ENCODE measurements around the gene ZBTB42.
A peak's percentile ranks its signal among the peaks of the same experiment; 100 is the strongest.

Gene ZBTB42

DNA sequence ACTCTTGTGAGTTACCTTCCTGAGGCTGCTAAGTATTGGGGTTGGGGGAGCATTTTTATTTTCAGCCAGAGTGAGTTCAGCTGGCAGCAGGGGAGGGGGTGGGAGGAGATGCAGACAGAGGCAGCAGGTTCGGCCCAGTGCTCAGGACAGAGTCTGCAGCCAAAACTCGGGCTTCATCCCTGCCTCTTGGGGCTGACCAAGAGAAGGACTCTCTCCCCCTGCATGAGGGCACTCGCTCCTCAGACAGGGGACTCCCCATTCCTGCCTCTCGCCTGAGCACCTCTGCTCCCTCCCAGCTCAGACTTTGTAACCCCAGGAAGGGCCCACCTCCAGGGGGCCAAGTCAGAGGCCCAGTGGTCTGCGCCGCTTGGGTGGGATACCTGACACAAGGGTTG is 4.2 kb upstream of the ZBTB42 start:
- CTCF ChIA-PET = interaction anchor here (0.9 to 1.2 kb wide), 2 partner anchors 11 to 26 kb away, joined by 3 to 4 read pairs; no protein-coding TSS in a partner anchor
- no peak for DNase-seq
- Histone ChIP-seq H3K9me3 (ENCODE audit: control extremely low read depth in 1 of 5, control insufficient read depth in 4 of 5, insufficient read depth in 2 of 5, low read depth in 1 of 5, low read length in 4 of 5) (no peaks in the 10 kb centered on the region), H3K4me1 (ENCODE audit: control extremely low read depth in 1 of 4, control insufficient read depth in 4 of 4, insufficient read depth in 4 of 4, low read length in 3 of 4) (peaks cover 0 to 64% (median 62%) of the 10 kb centered on the region in 4 experiments), H3K27ac (ENCODE audit: insufficient read depth in 1 of 2, low read depth in 1 of 2, low read length in 2 of 2, poor library complexity in 1 of 2, severe bottlenecking in 2 of 2) (no peak overlapping the region), H3K36me3 (ENCODE audit: control insufficient read depth in 4 of 4, insufficient read depth in 4 of 4, low read length in 3 of 4) (peaks cover 0 to 15% (median 4%) of the 10 kb centered on the region in 4 experiments), H3K27me3 (replicated peaks in 2 of 5; ENCODE audit: control insufficient read depth in 4 of 5, insufficient read depth in 5 of 5, low read length in 4 of 5) (no peaks in the 10 kb centered on the region), H3K4me3 (ENCODE audit: control insufficient read depth in 1 of 7, extremely low read depth in 1 of 7, insufficient read depth in 4 of 7, low read depth in 2 of 7, low read length in 6 of 7) (no peak overlapping the region)
- POLR2A ChIA-PET = no interaction called here
- 97% methylated on average over 5 of the region's 6 CpGs for WGBS (ENCODE audit: insufficient coverage)

DNA sequence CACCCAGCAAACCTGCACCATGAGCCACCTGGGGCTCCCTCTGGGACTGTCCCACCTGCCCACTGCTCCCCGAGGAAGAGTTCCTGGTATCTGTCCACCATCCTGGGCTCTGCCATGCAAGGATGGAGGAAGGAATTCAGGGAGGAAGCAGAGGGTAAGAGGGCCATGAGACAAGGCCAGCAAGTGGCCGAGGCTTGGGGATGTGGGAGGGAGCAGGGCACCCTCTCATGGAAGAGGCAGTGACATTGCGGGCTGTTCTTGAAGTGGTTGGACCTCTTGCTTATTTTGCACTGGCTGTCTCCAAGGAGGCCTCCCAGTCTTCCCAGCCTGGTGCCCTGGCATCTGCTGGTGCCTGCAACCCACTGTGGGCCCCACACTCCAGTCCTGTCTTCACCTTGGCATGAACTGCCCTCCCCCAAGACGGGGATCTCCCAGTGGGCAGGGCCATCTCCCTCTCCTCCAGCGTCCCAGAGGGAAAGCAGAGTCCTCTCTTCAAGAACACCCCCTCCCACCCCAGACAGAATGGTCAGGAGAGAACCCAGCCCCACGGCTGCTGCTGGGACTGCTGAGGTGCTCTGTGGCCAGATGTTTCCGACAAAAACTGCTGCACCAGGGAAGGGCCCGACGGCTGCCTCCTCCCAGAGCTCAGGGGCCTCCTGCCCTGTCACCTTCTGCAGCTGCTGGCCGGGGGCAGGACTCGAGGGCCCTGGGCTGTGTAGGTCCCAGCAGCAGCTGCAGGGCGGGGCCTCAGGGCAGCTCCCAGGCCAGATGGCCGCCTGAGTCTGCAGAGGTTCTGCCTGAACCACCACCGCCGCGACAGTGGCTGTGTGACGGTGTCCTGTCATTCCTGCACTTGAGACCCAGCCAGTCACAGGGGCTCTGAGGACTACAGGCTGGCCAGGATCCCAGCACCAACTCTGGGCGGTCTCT is 3.5 kb upstream of the ZBTB42 start:
- peaks cover 0 to 71% (median 69%) of the 10 kb centered on the region in 4 experiments for H3K4me1 ChIP-seq (ENCODE audit: control extremely low read depth in 1 of 4, control insufficient read depth in 4 of 4, insufficient read depth in 4 of 4, low read length in 3 of 4)
- POLR2A ChIA-PET = interaction anchor here (0.9 to 1.0 kb wide), 2 partner anchors 10 to 29 kb away, joined by 3 read pairs; no protein-coding TSS in a partner anchor
- peak overlapping the region in 1 of 7 experiments; percentile 1 for H3K4me3 ChIP-seq (ENCODE audit: control insufficient read depth in 1 of 7, extremely low read depth in 1 of 7, insufficient read depth in 4 of 7, low read depth in 2 of 7, low read length in 6 of 7)

DNA sequence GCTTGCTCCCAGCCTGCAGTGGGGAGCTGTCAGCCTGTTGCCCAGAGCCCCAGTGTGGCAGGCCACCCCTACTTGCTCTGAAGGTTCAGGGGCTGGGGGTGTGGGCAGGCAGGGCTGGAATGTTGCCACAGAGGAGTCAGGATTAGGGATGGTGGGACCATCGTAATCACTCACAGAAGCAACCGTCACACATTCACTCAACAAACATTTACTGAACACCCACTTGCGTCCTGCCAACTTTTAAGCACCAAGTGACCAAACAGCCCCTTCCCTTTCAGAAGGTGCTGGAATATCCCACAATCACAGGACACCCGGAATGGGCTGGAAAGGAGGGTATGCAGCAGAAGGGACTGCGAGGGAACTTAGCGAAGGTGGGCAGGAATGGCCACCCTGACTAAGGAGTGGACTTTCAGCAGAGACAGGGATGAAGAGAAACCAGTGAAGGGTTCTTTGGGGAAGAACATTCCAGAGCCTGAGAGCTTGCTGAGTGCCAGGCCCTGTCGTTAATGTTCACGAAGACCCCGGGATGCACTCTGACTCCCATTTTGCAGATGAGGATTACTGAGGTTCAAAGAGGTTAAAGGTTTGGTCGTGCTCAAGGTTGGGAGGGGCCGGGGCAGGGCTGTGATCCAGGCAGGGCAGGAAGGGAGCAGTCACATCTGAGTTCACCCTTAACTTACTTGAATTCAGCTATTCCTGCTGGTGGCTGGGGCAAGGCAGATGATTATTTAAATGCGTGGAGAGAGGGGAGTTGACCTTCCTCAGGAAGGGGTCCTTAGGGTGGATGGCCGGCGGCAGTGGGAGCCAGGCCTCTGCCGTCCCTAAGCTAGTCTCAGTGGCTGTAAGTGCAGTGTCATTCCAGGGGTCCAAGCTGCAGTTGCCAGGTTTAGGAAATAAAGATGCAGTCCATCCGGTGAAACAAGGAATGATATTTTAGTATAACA is 2.3 kb upstream of the ZBTB42 start:
- H3K36me3 ChIP-seq (ENCODE audit: control insufficient read depth in 4 of 4, insufficient read depth in 4 of 4, low read length in 3 of 4) = peaks cover 0 to 3% (median 0%) of the 10 kb centered on the region in 4 experiments
- peaks cover 0 to 65% (median 64%) of the 10 kb centered on the region in 4 experiments for H3K4me1 ChIP-seq (ENCODE audit: control extremely low read depth in 1 of 4, control insufficient read depth in 4 of 4, insufficient read depth in 4 of 4, low read length in 3 of 4)
- H3K27me3 ChIP-seq (replicated peaks in 2 of 5; ENCODE audit: control insufficient read depth in 4 of 5, insufficient read depth in 5 of 5, low read length in 4 of 5) = no peaks in the 10 kb centered on the region
- 85% methylated on average over 11 of the region's 16 CpGs for WGBS (ENCODE audit: insufficient coverage)
- no peak for DNase-seq
- ChIA-PET POLR2A (no interaction called here), CTCF (interaction anchor here (0.7 to 1.3 kb wide), 4 partner anchors 11 to 27 kb away, joined by 3 to 5 read pairs (median 4); no protein-coding TSS in a partner anchor)
- no peak overlapping the region for H3K4me3 ChIP-seq (ENCODE audit: control insufficient read depth in 1 of 7, extremely low read depth in 1 of 7, insufficient read depth in 4 of 7, low read depth in 2 of 7, low read length in 6 of 7)
- H3K27ac ChIP-seq (ENCODE audit: insufficient read depth in 1 of 2, low read depth in 1 of 2, low read length in 2 of 2, poor library complexity in 1 of 2, severe bottlenecking in 2 of 2) = no peak overlapping the region
- H3K9me3 ChIP-seq (ENCODE audit: control extremely low read depth in 1 of 5, control insufficient read depth in 4 of 5, insufficient read depth in 2 of 5, low read depth in 1 of 5, low read length in 4 of 5) = no peaks in the 10 kb centered on the region

More for the DNA sequence above, 3.5 kb upstream of the ZBTB42 start:
- H3K9me3 ChIP-seq (ENCODE audit: control extremely low read depth in 1 of 5, control insufficient read depth in 4 of 5, insufficient read depth in 2 of 5, low read depth in 1 of 5, low read length in 4 of 5) = no peaks in the 10 kb centered on the region
- peak in 2 of 3 donors; percentile 44 to 61 for DNase-seq
- H3K36me3 ChIP-seq (ENCODE audit: control insufficient read depth in 4 of 4, insufficient read depth in 4 of 4, low read length in 3 of 4) = peaks cover 0 to 8% (median 1%) of the 10 kb centered on the region in 4 experiments
- CTCF ChIA-PET = interaction anchor here (0.7 to 1.3 kb wide), 3 partner anchors 10 to 16 kb away, joined by 3 to 4 read pairs (median 4); no protein-coding TSS in a partner anchor
- H3K27me3 ChIP-seq (replicated peaks in 2 of 5; ENCODE audit: control insufficient read depth in 4 of 5, insufficient read depth in 5 of 5, low read length in 4 of 5) = no peaks in the 10 kb centered on the region
- H3K27ac ChIP-seq (ENCODE audit: insufficient read depth in 1 of 2, low read depth in 1 of 2, low read length in 2 of 2, poor library complexity in 1 of 2, severe bottlenecking in 2 of 2) = no peak overlapping the region
- 60% methylated on average over 15 of the region's 18 CpGs for WGBS (ENCODE audit: insufficient coverage)

DNA sequence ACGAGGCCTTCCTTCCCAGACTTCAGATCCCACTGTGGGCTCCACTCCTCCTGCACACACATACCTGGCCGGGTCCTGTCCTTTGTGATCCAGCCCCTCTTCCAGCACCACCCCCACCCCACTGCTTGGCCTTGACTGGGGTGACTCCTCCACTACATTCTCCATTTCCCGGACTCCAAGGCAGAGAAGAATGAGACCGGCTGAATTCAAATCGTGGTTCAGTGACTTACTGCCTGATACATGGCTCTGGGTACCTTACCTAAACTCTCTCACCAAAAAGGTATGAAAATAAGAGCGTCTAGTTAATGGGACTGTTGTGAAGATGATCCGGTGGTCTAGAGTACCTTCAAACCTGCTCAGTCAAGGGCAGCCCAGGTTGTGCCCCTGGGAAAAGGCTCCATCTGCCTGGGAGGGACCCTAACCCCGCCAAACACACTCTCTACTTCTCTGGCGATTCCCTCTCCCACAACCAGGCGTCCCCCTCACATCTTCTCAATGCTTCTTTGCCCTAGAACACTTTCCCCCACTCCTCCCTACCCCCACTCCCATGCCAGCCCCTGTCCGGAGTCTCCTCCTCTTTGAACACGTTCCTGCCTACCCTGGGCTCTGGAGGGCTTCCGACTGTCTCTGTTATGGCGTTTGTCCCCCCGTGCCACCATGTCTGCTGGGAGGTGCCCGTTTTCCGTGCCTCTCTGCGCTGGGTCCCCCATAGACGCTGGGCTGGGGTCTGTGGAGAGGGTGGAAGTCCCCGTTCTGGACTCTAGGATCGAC is 1.5 kb upstream of the ZBTB42 start:
- DNase-seq = peak; percentile 63 to 83 (median 78)
- H3K4me1 ChIP-seq (ENCODE audit: control extremely low read depth in 1 of 4, control insufficient read depth in 4 of 4, insufficient read depth in 4 of 4, low read length in 3 of 4) = peaks cover 0 to 56% (median 55%) of the 10 kb centered on the region in 4 experiments

DNA sequence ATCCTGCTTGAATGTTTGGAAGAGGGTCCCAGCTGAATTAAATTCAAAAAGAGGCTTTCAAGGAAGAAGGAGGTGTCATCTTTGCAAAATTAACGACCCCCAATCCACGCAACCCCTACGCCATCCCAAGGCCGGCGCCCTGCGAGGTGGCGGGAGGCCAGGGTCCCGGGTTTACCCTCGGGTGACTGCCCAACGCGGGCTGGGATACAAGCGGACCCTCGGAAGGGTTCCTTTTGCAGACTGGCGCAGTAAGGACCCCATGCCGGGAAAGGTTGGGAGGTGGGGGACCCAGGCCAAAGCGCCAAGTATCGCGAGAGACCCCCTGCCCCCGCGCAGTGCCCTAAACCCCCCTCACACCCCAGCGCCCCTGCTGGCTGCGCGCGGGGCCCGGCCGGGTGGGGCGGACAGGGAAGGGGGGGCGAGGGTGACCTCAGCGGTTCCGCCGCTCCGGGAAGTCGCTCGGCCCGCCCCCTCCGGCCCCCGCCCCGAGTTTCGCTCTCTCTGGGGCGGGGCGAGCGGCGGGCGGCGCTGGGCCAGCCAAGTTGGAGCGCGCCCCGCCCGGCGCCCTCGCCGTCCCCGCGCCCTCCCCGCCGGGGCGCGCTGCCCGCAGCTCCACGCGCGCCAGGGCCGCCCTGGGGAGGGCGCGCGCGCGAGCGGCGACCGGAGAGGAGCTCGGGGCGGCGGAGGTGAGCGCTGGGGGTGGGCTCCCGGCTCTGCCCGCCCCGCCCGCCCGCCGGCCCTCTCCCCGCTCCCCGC is 708 bp upstream of the ZBTB42 start:
- Histone ChIP-seq H3K9me3 (ENCODE audit: control extremely low read depth in 1 of 5, control insufficient read depth in 4 of 5, insufficient read depth in 2 of 5, low read depth in 1 of 5, low read length in 4 of 5) (no peaks in the 10 kb centered on the region), H3K36me3 (ENCODE audit: control insufficient read depth in 4 of 4, insufficient read depth in 4 of 4, low read length in 3 of 4) (peaks cover 0 to 3% (median 0%) of the 10 kb centered on the region in 4 experiments), H3K27me3 (replicated peaks in 2 of 5; ENCODE audit: control insufficient read depth in 4 of 5, insufficient read depth in 5 of 5, low read length in 4 of 5) (no peaks in the 10 kb centered on the region), H3K27ac (ENCODE audit: insufficient read depth in 1 of 2, low read depth in 1 of 2, low read length in 2 of 2, poor library complexity in 1 of 2, severe bottlenecking in 2 of 2) (peak overlapping the region; percentile 33 to 81), H3K4me3 (ENCODE audit: control insufficient read depth in 1 of 7, extremely low read depth in 1 of 7, insufficient read depth in 4 of 7, low read depth in 2 of 7, low read length in 6 of 7) (peak overlapping the region; percentile 59 to 83 (median 72)), H3K4me1 (ENCODE audit: control extremely low read depth in 1 of 4, control insufficient read depth in 4 of 4, insufficient read depth in 4 of 4, low read length in 3 of 4) (peaks cover 0 to 59% (median 52%) of the 10 kb centered on the region in 4 experiments)
- ChIA-PET POLR2A (no interaction called here), CTCF (interaction anchor here (1.4 to 1.6 kb wide), 2 partner anchors 26 to 32 kb away, joined by 4 to 5 read pairs; no protein-coding TSS in a partner anchor)
- DNase-seq = peak; percentile 86 to 94 (median 92)
- WGBS (ENCODE audit: insufficient coverage) = 1% methylated on average over 68 of the region's 83 CpGs

More for the DNA sequence above, 1.5 kb upstream of the ZBTB42 start:
- WGBS (ENCODE audit: insufficient coverage) = 47% methylated on average over 15 of the region's 21 CpGs
- H3K4me3 ChIP-seq (ENCODE audit: control insufficient read depth in 1 of 7, extremely low read depth in 1 of 7, insufficient read depth in 4 of 7, low read depth in 2 of 7, low read length in 6 of 7) = peak overlapping the region in 6 of 7 experiments; percentile 64 to 83 (median 74)
- peaks cover 0 to 3% (median 0%) of the 10 kb centered on the region in 4 experiments for H3K36me3 ChIP-seq (ENCODE audit: control insufficient read depth in 4 of 4, insufficient read depth in 4 of 4, low read length in 3 of 4)
- no peaks in the 10 kb centered on the region for H3K27me3 ChIP-seq (replicated peaks in 2 of 5; ENCODE audit: control insufficient read depth in 4 of 5, insufficient read depth in 5 of 5, low read length in 4 of 5)
- ChIA-PET POLR2A (no interaction called here), CTCF (interaction anchor here (0.9 to 1.6 kb wide), 3 partner anchors 26 to 31 kb away, joined by 4 to 5 read pairs (median 5); no protein-coding TSS in a partner anchor)
- no peaks in the 10 kb centered on the region for H3K9me3 ChIP-seq (ENCODE audit: control extremely low read depth in 1 of 5, control insufficient read depth in 4 of 5, insufficient read depth in 2 of 5, low read depth in 1 of 5, low read length in 4 of 5)
- H3K27ac ChIP-seq (ENCODE audit: insufficient read depth in 1 of 2, low read depth in 1 of 2, low read length in 2 of 2, poor library complexity in 1 of 2, severe bottlenecking in 2 of 2) = peak overlapping the region in 1 of 2 experiments; percentile 81
